Measurements from ENCODE around the gene CREB3L4.

CREB3L4 gene

GRCh38 chr1:153929981-153930948, 37.4 kb upstream of the CREB3L4 start:
- H3K4me1 ChIP-seq, result no peaks in the 10 kb centered on the region
- no peaks in the 10 kb centered on the region for H3K9me3 ChIP-seq
- no peaks in the 10 kb centered on the region for H3K27me3 ChIP-seq (ENCODE audit: low read depth)
- no peak overlapping the region for H3K4me3 ChIP-seq
- H3K36me3 ChIP-seq (replicated peaks), result peaks cover 35% of the 10 kb centered on the region
- in situ Hi-C loops (cut with MboI; ENCODE audit: low sequenced_read_pairs), result no loop called here
- no peak for DNase-seq (ENCODE audit: low spot score in 2 of 2)

GRCh38 chr1:153932156-153933131, 35.3 kb upstream of the CREB3L4 start:
- DNase-seq (ENCODE audit: low spot score in 2 of 2), result no peak
- no peaks in the 10 kb centered on the region for H3K9me3 ChIP-seq
- H3K4me1 ChIP-seq, result no peaks in the 10 kb centered on the region
- peaks cover 56% of the 10 kb centered on the region for H3K36me3 ChIP-seq (replicated peaks)
- no peak overlapping the region for H3K4me3 ChIP-seq
- in situ Hi-C loops (cut with MboI; ENCODE audit: low sequenced_read_pairs), result no loop called here
- H3K27me3 ChIP-seq (ENCODE audit: low read depth), result no peaks in the 10 kb centered on the region

GRCh38 chr1:153933430-153933829, 34.3 kb upstream of the CREB3L4 start:
- H3K4me3 ChIP-seq, result no peak overlapping the region
- H3K36me3 ChIP-seq (replicated peaks), result peaks cover 63% of the 10 kb centered on the region
- H3K9me3 ChIP-seq, result no peaks in the 10 kb centered on the region
- H3K4me1 ChIP-seq, result no peaks in the 10 kb centered on the region
- no peaks in the 10 kb centered on the region for H3K27me3 ChIP-seq (ENCODE audit: low read depth)
- DNase-seq (ENCODE audit: low spot score in 2 of 2), result no peak
- in situ Hi-C loops (cut with MboI; ENCODE audit: low sequenced_read_pairs), result no loop called here

DNA sequence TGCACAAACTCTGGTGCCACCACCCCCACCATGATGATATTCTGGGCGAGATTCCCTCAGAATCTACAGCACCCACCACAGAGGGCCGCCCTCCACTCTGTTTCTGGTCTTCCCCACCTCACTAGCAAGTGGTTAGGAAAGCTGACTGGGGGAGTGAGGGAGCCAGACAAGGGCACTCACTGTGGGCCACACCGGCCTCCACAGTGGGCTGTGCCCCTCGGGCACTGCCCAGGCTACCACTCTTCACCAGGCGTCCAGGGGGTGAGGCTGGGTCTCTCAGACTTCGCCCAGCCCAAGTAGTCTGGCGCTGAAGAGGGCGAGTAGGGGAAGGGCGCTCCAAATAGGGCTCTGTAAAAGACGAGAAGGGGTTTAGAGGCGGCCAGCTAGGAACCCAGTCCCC, 33.7 kb upstream of the CREB3L4 start:
- Histone ChIP-seq H3K36me3 (replicated peaks) (peaks cover 66% of the 10 kb centered on the region), H3K9me3 (no peaks in the 10 kb centered on the region), H3K4me1 (no peaks in the 10 kb centered on the region), H3K4me3 (no peak overlapping the region), H3K27me3 (ENCODE audit: low read depth) (no peaks in the 10 kb centered on the region)
- DNase-seq (ENCODE audit: low spot score in 2 of 2), result no peak
- in situ Hi-C loops (cut with MboI; ENCODE audit: low sequenced_read_pairs), result no loop called here

DNA sequence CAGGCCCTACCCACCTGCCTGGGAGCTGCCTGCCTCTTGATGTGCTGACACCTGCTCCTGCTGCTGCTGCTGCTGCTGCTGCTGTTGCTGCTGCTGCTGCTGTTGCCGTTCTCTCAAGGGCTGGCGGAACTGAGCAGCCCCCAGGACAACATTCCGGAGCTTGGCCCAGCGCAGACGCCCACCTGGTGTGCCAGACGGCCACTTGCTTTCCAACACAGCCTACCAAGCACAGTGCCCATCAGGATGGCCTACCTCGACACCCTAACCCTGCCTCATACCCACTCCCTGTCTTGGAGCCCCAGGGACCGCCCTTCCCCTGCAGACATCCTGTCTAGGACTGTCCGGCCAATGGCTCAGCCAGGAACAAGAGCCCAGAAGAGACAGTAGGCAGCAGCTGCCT, 33.0 kb upstream of the CREB3L4 start:
- Histone ChIP-seq H3K4me1 (no peaks in the 10 kb centered on the region), H3K9me3 (no peaks in the 10 kb centered on the region), H3K27me3 (ENCODE audit: low read depth) (no peaks in the 10 kb centered on the region), H3K36me3 (replicated peaks) (peaks cover 74% of the 10 kb centered on the region), H3K4me3 (no peak overlapping the region)
- in situ Hi-C loops (cut with MboI; ENCODE audit: low sequenced_read_pairs), result no loop called here
- DNase-seq (ENCODE audit: low spot score in 2 of 2), result no peak

GRCh38 chr1:153936011-153936802, 31.5 kb upstream of the CREB3L4 start:
- Histone ChIP-seq H3K36me3 (replicated peaks) (peaks cover 82% of the 10 kb centered on the region), H3K4me3 (no peak overlapping the region), H3K9me3 (no peaks in the 10 kb centered on the region), H3K4me1 (no peaks in the 10 kb centered on the region), H3K27me3 (ENCODE audit: low read depth) (no peaks in the 10 kb centered on the region)
- DNase-seq (ENCODE audit: low spot score in 2 of 2), result no peak
- in situ Hi-C loops (cut with MboI; ENCODE audit: low sequenced_read_pairs), result no loop called here

- no peak overlapping the region for H3K4me3 ChIP-seq
- no peaks in the 10 kb centered on the region for H3K9me3 ChIP-seq
- DNase-seq (ENCODE audit: low spot score in 2 of 2), result no peak
- in situ Hi-C loops (cut with MboI; ENCODE audit: low sequenced_read_pairs), result no loop called here
- H3K36me3 ChIP-seq (replicated peaks), result peaks cover 85% of the 10 kb centered on the region
- H3K27me3 ChIP-seq (ENCODE audit: low read depth), result no peaks in the 10 kb centered on the region
- no peaks in the 10 kb centered on the region for H3K4me1 ChIP-seq
Measured at GRCh38 chr1:153937331-153937730, 30.4 kb upstream of the CREB3L4 start.

- peaks cover 83% of the 10 kb centered on the region for H3K36me3 ChIP-seq (replicated peaks)
- no peak for DNase-seq (ENCODE audit: low spot score in 2 of 2)
- no peak overlapping the region for H3K4me3 ChIP-seq
- no peaks in the 10 kb centered on the region for H3K4me1 ChIP-seq
- in situ Hi-C loops (cut with MboI; ENCODE audit: low sequenced_read_pairs), result no loop called here
- no peaks in the 10 kb centered on the region for H3K27me3 ChIP-seq (ENCODE audit: low read depth)
- H3K9me3 ChIP-seq, result no peaks in the 10 kb centered on the region
Measured at GRCh38 chr1:153938996-153939395, 28.7 kb upstream of the CREB3L4 start.

DNA sequence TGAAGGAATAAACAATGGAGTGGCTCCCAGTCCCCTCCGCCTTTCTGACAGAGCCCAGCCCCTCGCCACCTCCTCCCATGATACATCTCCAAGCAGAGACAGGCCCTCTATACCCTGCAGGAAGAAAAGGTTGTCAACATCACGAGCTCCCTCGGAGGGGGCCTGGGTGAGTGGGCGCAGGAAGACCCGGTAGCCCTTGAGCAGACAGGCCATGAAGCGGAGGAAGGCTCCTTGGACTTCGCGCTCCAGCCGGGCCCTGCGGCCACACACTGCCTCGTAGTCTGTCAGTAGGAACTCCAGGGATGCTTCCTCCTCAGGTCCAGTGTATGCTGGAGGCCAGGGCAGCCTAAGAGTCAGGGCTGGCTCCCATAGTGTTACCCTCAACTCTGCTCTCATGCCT, 28.2 kb upstream of the CREB3L4 start:
- H3K4me1 ChIP-seq, result no peaks in the 10 kb centered on the region; the same call in 1 of the 2 replicates
- DNase-seq (ENCODE audit: low spot score in 2 of 2), result no peak
- in situ Hi-C loops (cut with MboI; ENCODE audit: low sequenced_read_pairs), result no loop called here
- H3K9me3 ChIP-seq, result no peaks in the 10 kb centered on the region
- H3K36me3 ChIP-seq (replicated peaks), result peaks cover 81% of the 10 kb centered on the region
- H3K27me3 ChIP-seq (ENCODE audit: low read depth), result no peaks in the 10 kb centered on the region
- no peak overlapping the region for H3K4me3 ChIP-seq

- H3K4me3 ChIP-seq, result no peak overlapping the region
- no peak for DNase-seq (ENCODE audit: low spot score in 2 of 2)
Measured at GRCh38 chr1:153940756-153941155, 26.9 kb upstream of the CREB3L4 start.

GRCh38 chr1:153941826-153942725, 25.6 kb upstream of the CREB3L4 start:
- in situ Hi-C loops (cut with MboI; ENCODE audit: low sequenced_read_pairs), result loop anchor here (10.0 kb wide), 1 partner anchor 117 kb away; no protein-coding TSS in a partner anchor
- H3K36me3 ChIP-seq (replicated peaks), result peaks cover 64% of the 10 kb centered on the region
- H3K4me1 ChIP-seq, result peaks cover 11% of the 10 kb centered on the region
- H3K27me3 ChIP-seq (ENCODE audit: low read depth), result no peaks in the 10 kb centered on the region
- no peaks in the 10 kb centered on the region for H3K9me3 ChIP-seq
- no peak for DNase-seq (ENCODE audit: low spot score in 2 of 2)
- H3K4me3 ChIP-seq, result no peak overlapping the region

More at GRCh38 chr1:153940756-153941155, 26.9 kb upstream of the CREB3L4 start:
- no peaks in the 10 kb centered on the region for H3K27me3 ChIP-seq (ENCODE audit: low read depth)
- H3K9me3 ChIP-seq, result no peaks in the 10 kb centered on the region
- H3K36me3 ChIP-seq (replicated peaks), result peaks cover 73% of the 10 kb centered on the region
- H3K4me1 ChIP-seq, result peaks cover 7% of the 10 kb centered on the region
- in situ Hi-C loops (cut with MboI; ENCODE audit: low sequenced_read_pairs), result loop anchor here (10.0 kb wide), 1 partner anchor 116 kb away; no protein-coding TSS in a partner anchor

DNA sequence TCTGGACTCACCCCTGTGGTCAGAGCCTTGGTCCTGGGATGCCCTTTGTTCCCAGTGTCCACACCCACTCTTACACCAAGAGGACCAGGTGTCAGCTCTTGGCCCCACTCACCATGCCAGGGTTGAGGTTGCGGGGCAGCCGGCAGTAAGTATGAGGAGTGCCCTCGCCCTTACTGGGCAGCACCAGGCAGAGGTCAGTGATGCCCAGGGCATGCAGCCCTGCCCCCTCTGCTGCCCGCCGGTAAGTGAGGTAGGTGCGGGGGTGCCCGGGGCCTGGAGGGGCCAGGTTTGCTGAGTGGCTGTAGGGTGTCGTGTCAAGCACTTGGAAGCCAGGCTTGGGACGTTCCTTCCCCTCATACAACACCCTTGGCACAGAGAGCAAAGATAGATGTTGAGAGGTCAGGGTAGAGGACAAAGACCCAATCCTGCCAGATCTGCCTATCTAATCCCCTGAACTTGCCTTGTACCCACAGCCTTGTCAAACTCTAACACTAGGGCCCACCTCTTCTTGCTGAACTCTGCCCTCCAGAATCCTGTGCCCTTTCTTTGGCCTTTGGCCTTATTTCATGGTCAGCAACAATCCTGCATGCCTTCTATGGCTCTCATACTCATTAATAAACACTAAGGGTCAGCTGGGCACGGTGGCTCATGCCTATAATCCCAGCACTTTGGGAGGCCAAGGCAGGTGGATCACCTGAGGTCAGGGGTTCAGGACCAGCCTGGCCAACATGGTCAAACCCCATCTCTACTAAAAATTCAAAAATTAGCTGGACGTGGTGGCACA, 24.7 kb upstream of the CREB3L4 start:
- H3K9me3 ChIP-seq, result no peaks in the 10 kb centered on the region
- no peak overlapping the region for H3K4me3 ChIP-seq
- H3K36me3 ChIP-seq (replicated peaks), result peaks cover 60% of the 10 kb centered on the region
- in situ Hi-C loops (cut with MboI; ENCODE audit: low sequenced_read_pairs), result loop anchor here (10.0 kb wide), 1 partner anchor 118 kb away; no protein-coding TSS in a partner anchor
- peaks cover 11% of the 10 kb centered on the region for H3K4me1 ChIP-seq
- no peak for DNase-seq (ENCODE audit: low spot score in 2 of 2)
- H3K27me3 ChIP-seq (ENCODE audit: low read depth), result no peaks in the 10 kb centered on the region
